Esophagus squamous epithelium (tissue), 4 donors: ENCODE measurements around the gene PORCN.

Source experiments
- POLR2A ChIP-seq, 4 donors: fragments of 450-650 bp; IDR thresholded peaks; one replicate each; pipeline ENCODE4 v1.6.1; 2017; ENCODE audit warnings: antibody characterized with exemption in 4 of 4, mild to moderate bottlenecking in 4 of 4, moderate library complexity in 3 of 4
- TF ChIP-seq, protein P1 (sequence below), 6 experiments: fragments of 450-650 bp in 4 of 6; fragments of 200-600 bp in 2 of 6; sonication (generic) in 2 of 6; IDR thresholded peaks; one replicate each; pipeline ENCODE4 v1.5.1; 2016 to 2019; ENCODE audit warnings: antibody characterized with exemption in 6 of 6, mild to moderate bottlenecking in 4 of 6, moderate library complexity in 4 of 6

DNA sequence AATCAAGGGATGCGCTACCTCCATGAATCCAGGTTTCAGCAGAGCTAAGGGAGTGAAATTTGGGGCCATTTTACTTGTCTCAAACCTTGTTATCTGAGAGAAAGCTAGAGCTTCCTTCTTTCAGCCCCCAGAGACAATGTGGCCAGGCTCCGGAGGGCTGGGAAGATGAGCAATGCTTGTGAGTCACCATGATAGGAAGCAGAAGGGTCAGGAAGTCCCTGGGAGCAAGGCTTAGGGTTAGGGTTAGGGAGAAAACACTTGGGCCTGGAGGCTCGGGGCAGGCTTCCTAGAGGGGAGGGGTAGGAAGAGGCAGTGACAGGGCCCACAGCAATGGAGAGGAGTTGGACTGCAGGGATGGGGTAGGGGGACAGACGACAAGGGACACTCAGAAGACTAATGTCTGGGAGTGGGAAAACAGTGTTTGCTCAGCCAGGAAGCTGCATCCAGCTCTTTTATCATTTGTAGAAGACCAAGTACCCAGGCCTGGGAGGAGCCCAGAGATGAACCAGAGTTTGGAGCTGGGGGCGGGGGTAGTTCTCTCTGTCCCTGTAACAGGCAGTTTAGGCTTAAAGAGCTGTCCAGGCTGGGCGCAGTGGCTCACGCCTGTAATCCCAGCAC, 16.4 kb upstream of the PORCN start:
- TF ChIP-seq, protein P1, sequence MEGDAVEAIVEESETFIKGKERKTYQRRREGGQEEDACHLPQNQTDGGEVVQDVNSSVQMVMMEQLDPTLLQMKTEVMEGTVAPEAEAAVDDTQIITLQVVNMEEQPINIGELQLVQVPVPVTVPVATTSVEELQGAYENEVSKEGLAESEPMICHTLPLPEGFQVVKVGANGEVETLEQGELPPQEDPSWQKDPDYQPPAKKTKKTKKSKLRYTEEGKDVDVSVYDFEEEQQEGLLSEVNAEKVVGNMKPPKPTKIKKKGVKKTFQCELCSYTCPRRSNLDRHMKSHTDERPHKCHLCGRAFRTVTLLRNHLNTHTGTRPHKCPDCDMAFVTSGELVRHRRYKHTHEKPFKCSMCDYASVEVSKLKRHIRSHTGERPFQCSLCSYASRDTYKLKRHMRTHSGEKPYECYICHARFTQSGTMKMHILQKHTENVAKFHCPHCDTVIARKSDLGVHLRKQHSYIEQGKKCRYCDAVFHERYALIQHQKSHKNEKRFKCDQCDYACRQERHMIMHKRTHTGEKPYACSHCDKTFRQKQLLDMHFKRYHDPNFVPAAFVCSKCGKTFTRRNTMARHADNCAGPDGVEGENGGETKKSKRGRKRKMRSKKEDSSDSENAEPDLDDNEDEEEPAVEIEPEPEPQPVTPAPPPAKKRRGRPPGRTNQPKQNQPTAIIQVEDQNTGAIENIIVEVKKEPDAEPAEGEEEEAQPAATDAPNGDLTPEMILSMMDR (IDR thresholded peaks at IDR 0.05): no peak
- TF ChIP-seq POLR2A (IDR thresholded peaks at IDR 0.05): no peak
